Common myeloid progenitor, CD34-positive (primary cell): ENCODE data around the gene CTBP2.

ENCODE experiments used
- CTCF ChIA-PET: fragments of 350-600 bp; sonication (Branson Sonifier 250); formaldehyde crosslinking; loops from one replicate; lab custom pipeline; 2021; ENCODE audit warnings: antibody characterized with exemption; lab: Charles Lee
- POLR2A ChIA-PET: fragments of 350-600 bp; sonication (Branson Sonifier 250); formaldehyde crosslinking; loops from one replicate; lab custom pipeline; 2021; ENCODE audit warnings: antibody characterized with exemption; lab: Charles Lee
- DNase-seq, 3 donors: peaks; one replicate each; pipeline versions ENCODE4 v3.0.0 to v3.0.0-alpha.2; 2013
- H3K27ac ChIP-seq, 2 experiments: 1 replicate in 1 of 2; 2 replicates in 1 of 2; pipeline ENCODE4 v1.7.0; 2013; ENCODE audit warnings: inconsistent platforms in 2 of 2, low read length in 2 of 2, mild to moderate bottlenecking in 2 of 2, low read depth in 1 of 2, moderate library complexity in 1 of 2; ENCODE audit not compliant: severe bottlenecking in 2 of 2, insufficient read depth in 1 of 2, poor library complexity in 1 of 2
- H3K27me3 ChIP-seq, 5 experiments: replicated peaks in 2 of 5; 1 replicate in 3 of 5; 2 replicates in 2 of 5; pipeline versions ENCODE4 v1.6.1 to v1.7.0; 2013; ENCODE audit warnings: low read length in 4 of 5, mild to moderate bottlenecking in 2 of 5, moderate library complexity in 2 of 5, inconsistent platforms in 1 of 5; ENCODE audit not compliant: insufficient read depth in 5 of 5, control insufficient read depth in 4 of 5
- H3K36me3 ChIP-seq, 4 experiments: 1 replicate in 2 of 4; 2 replicates in 2 of 4; pipeline versions ENCODE4 v1.6.1 to v1.7.0; 2013; ENCODE audit warnings: low read length in 3 of 4, control low read depth in 1 of 4, mild to moderate bottlenecking in 1 of 4; ENCODE audit not compliant: control insufficient read depth in 4 of 4, insufficient read depth in 4 of 4
- H3K4me1 ChIP-seq, 4 experiments: 1 replicate in 3 of 4; 2 replicates in 1 of 4; pipeline versions ENCODE4 v1.6.1 to v1.7.1; 2013; ENCODE audit warnings: low read length in 3 of 4, mild to moderate bottlenecking in 3 of 4, control low read depth in 1 of 4, inconsistent platforms in 1 of 4, moderate library complexity in 1 of 4; ENCODE audit not compliant: control insufficient read depth in 4 of 4, insufficient read depth in 4 of 4; ENCODE audit errors: control extremely low read depth in 1 of 4
- H3K4me3 ChIP-seq, 7 experiments: 1 replicate in 4 of 7; 2 replicates in 3 of 7; pipeline versions ENCODE4 v1.5.1 to v1.7.0; 2013; ENCODE audit warnings: mild to moderate bottlenecking in 7 of 7, low read length in 6 of 7, moderate library complexity in 6 of 7, inconsistent platforms in 2 of 7, low read depth in 2 of 7, control low read depth in 1 of 7; ENCODE audit not compliant: insufficient read depth in 4 of 7, control insufficient read depth in 1 of 7; ENCODE audit errors: extremely low read depth in 1 of 7
- H3K9me3 ChIP-seq, 5 experiments: 1 replicate in 4 of 5; 2 replicates in 1 of 5; pipeline versions ENCODE4 v1.6.1 to v1.7.1; 2013; ENCODE audit warnings: low read length in 4 of 5, mild to moderate bottlenecking in 2 of 5, inconsistent platforms in 1 of 5, low read depth in 1 of 5, moderate library complexity in 1 of 5; ENCODE audit not compliant: control insufficient read depth in 4 of 5, insufficient read depth in 2 of 5; ENCODE audit errors: control extremely low read depth in 1 of 5
- WGBS: methylation state at CpG from one replicate; pipeline ENCODE4 v1.1.5; 2013; ENCODE audit not compliant: insufficient coverage; 5-methylcytosine and 5-hydroxymethylcytosine counted together

Gene CTBP2

GRCh38 chr10:125072794-125073193 is 87.6 kb downstream of the CTBP2 start:
- peaks cover 5 to 41% (median 22%) of the 10 kb centered on the region in 4 experiments for H3K36me3 ChIP-seq
- H3K9me3 ChIP-seq, result no peaks in the 10 kb centered on the region
- no peak overlapping the region for H3K4me3 ChIP-seq
- no peak overlapping the region for H3K27ac ChIP-seq
- no peaks in the 10 kb centered on the region for H3K27me3 ChIP-seq
- 98% methylated on average over 4 of the region's 4 CpGs for WGBS
- DNase-seq, result no peak
- POLR2A ChIA-PET, result no interaction called here
- peaks cover 0 to 8% (median 7%) of the 10 kb centered on the region in 4 experiments for H3K4me1 ChIP-seq
- CTCF ChIA-PET, result interaction anchor here (0.9 to 1.8 kb wide), 4 partner anchors 11 to 32 kb away, joined by 3 to 5 read pairs (median 4); no protein-coding TSS in a partner anchor

DNA sequence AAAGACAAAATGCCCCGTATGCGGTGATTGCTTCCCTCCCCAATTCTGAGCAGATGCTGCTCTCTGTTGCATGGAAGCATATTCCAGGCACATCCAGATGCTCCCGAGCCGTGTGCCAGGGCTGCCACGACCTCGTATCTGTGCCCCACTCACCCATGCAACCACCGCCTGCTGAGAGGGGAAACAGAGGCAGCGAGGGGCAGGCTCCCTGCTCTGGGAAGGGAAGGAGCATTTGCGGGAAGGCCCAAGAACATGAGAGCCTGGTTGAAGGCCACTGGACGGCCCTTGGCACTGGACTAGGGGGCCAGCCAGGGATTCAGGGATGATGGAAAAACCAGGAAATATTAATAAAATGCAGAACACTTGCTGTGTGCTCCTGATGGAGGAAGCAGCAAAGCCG is 89.4 kb downstream of the CTBP2 start:
- no peak for DNase-seq
- no peaks in the 10 kb centered on the region for H3K9me3 ChIP-seq
- CTCF ChIA-PET, result no interaction called here
- peaks cover 0 to 17% (median 12%) of the 10 kb centered on the region in 4 experiments for H3K4me1 ChIP-seq
- H3K36me3 ChIP-seq, result peaks cover 5 to 30% (median 18%) of the 10 kb centered on the region in 4 experiments
- no peak overlapping the region for H3K4me3 ChIP-seq
- POLR2A ChIA-PET, result no interaction called here
- no peaks in the 10 kb centered on the region for H3K27me3 ChIP-seq
- WGBS, result 96% methylated on average over 10 of the region's 11 CpGs
- no peak overlapping the region for H3K27ac ChIP-seq

DNA sequence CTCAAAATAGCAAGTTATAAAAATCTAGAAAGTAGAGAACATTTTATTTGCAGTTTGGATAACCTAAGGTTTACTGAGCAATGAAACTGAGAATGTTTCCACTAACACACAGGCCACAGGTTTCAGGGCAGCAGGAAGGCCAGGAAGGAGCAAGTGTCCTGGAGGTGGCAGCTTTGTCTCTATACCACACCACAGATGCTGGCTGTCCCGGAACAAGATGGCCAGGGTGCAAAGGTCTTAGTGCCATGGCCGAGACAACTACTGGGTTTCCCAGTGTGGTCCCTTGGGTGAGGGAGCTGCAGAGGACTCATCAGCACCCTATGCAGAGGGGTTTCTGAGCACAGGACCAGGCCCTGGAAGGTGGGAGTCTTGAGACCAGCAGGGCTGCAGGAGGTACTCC is 92.0 kb downstream of the CTBP2 start:
- H3K27me3 ChIP-seq, result no peaks in the 10 kb centered on the region
- CTCF ChIA-PET, result interaction anchor here (0.9 to 1.9 kb wide), 4 partner anchors 7 to 24 kb away, joined by 3 to 4 read pairs (median 3); no protein-coding TSS in a partner anchor

GRCh38 chr10:125067764-125068163 is 92.6 kb downstream of the CTBP2 start:
- POLR2A ChIA-PET, result interaction anchor here (0.6 kb wide), 1 partner anchor 88 kb away, joined by 5 read pairs; no protein-coding TSS in a partner anchor
- CTCF ChIA-PET, result interaction anchor here (1.1 to 8.8 kb wide), 2 partner anchors 22 to 24 kb away, joined by 3 to 155 read pairs; no protein-coding TSS in a partner anchor
- Histone ChIP-seq H3K9me3 (no peaks in the 10 kb centered on the region), H3K4me1 (peaks cover 10 to 42% (median 35%) of the 10 kb centered on the region in 4 experiments), H3K36me3 (peaks cover 2 to 19% (median 7%) of the 10 kb centered on the region in 4 experiments), H3K4me3 (no peak overlapping the region), H3K27ac (no peak overlapping the region), H3K27me3 (no peaks in the 10 kb centered on the region)
- no peak for DNase-seq
- 99% methylated on average over 7 of the region's 9 CpGs for WGBS

More for the DNA sequence above, 92.0 kb downstream of the CTBP2 start:
- Histone ChIP-seq H3K4me1 (peaks cover 10 to 42% (median 35%) of the 10 kb centered on the region in 4 experiments), H3K9me3 (no peaks in the 10 kb centered on the region), H3K27ac (no peak overlapping the region), H3K36me3 (peaks cover 0 to 17% (median 7%) of the 10 kb centered on the region in 4 experiments), H3K4me3 (no peak overlapping the region)
- POLR2A ChIA-PET, result no interaction called here
- WGBS, result 100% methylated on average over 2 of the region's 2 CpGs
- no peak for DNase-seq

DNA sequence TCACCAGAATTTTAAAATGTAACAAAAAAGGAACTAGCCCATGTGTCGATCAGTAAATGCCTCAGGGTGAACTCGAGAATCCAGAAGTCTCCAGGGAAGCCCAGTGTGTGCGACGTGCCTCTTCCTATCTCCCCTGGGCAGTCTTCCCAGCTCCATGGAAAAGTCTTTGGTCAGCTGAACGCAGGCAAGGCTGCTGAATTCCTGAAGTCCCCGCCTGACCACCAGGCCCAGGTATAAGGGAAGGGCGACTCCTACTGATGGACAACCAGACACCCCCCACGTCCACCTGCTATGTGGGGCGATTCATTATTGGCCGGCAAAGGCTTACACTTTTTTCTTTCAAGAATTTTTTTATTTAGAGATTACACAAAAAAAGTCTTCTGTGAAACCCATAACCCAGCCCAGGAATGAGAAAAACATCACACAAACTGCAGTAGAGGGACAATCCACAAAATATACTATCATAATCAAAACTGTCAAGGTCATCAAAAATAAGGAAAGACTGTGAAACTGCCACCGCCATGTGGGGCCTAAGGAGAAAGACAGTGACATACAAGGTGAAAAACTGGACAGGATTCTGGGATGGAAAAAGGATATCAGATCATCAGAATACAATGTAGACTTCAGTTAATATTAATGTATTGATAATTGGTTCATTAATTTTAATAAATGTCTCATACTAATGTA is 93.5 kb downstream of the CTBP2 start:
- no peak for DNase-seq
- Histone ChIP-seq H3K4me3 (no peak overlapping the region), H3K9me3 (no peaks in the 10 kb centered on the region), H3K27ac (no peak overlapping the region), H3K36me3 (peaks cover 2 to 17% (median 7%) of the 10 kb centered on the region in 4 experiments), H3K27me3 (no peaks in the 10 kb centered on the region), H3K4me1 (peaks cover 10 to 42% (median 35%) of the 10 kb centered on the region in 4 experiments)
- WGBS, result 90% methylated on average over 11 of the region's 11 CpGs
- POLR2A ChIA-PET, result no interaction called here
- CTCF ChIA-PET, result interaction anchor here (8.8 kb wide), 1 partner anchor 21 kb away, joined by 155 read pairs; no protein-coding TSS in a partner anchor

GRCh38 chr10:125064681-125065492 is 95.5 kb downstream of the CTBP2 start:
- CTCF ChIA-PET, result interaction anchor here (0.9 to 8.8 kb wide), 5 partner anchors 9 to 83 kb away, joined by 3 to 155 read pairs (median 3); no protein-coding TSS in a partner anchor
- POLR2A ChIA-PET, result no interaction called here
- 32% methylated on average over 8 of the region's 8 CpGs for WGBS
- peak overlapping the region in 4 of 7 experiments; percentile 23 to 51 (median 42) for H3K4me3 ChIP-seq
- peaks cover 2 to 24% (median 9%) of the 10 kb centered on the region in 4 experiments for H3K36me3 ChIP-seq
- peak in 2 of 3 donors; percentile 70 to 76 for DNase-seq
- no peaks in the 10 kb centered on the region for H3K27me3 ChIP-seq
- peaks cover 10 to 49% (median 40%) of the 10 kb centered on the region in 4 experiments for H3K4me1 ChIP-seq
- no peaks in the 10 kb centered on the region for H3K9me3 ChIP-seq
- H3K27ac ChIP-seq, result peak overlapping the region in 1 of 2 experiments; percentile 22
